Measurements from ENCODE around the gene TAOK1. TPM values are rescaled to one million over a fixed set of nuclear protein-coding genes. Genes with fewer than 3 reads are reported as not detected.

TAOK1 gene
- total and polyA plus RNA-seq, 2 donors (not counting 1 experiment from before 2014, with no cell fraction given) = 9.8 to 80.7 TPM

- Histone ChIP-seq H3K4me2 (replicated peaks; ENCODE audit: low read depth, low read length, poor library complexity, severe bottlenecking) (no peak overlapping the region), H3K27me3 (replicated peaks in 1 of 4; ENCODE audit: control extremely low read depth in 1 of 4, control insufficient read depth in 3 of 4, insufficient read depth in 4 of 4, low read length in 3 of 4) (no peaks in the 10 kb centered on the region), H3K9me3 (ENCODE audit: control extremely low read depth in 1 of 3, control insufficient read depth in 2 of 3, insufficient read depth in 1 of 3, low read length in 2 of 3) (no peaks in the 10 kb centered on the region), H3K79me2 (ENCODE audit: control insufficient read depth, insufficient read depth, low read length) (peaks cover 68% of the 10 kb centered on the region), H3K27ac (ENCODE audit: low read length in 2 of 2) (no peak overlapping the region), H3K36me3 (replicated peaks in 1 of 2; ENCODE audit: control extremely low read depth in 1 of 2, control insufficient read depth in 1 of 2, extremely low read depth in 1 of 2, insufficient read depth in 2 of 2, low read length in 1 of 2) (peaks cover 0 to 38% of the 10 kb centered on the region in 2 experiments), H3K4me3 (ENCODE audit: control extremely low read depth in 1 of 5, extremely low read depth in 1 of 5, insufficient read depth in 1 of 5, low read depth in 2 of 5, low read length in 4 of 5) (no peak overlapping the region), H4K20me1 (ENCODE audit: control insufficient read depth, insufficient read depth, low read length, poor library complexity, severe bottlenecking) (peaks cover 47% of the 10 kb centered on the region), H3K9ac (ENCODE audit: low read length) (no peak overlapping the region), H3K4me1 (ENCODE audit: control insufficient read depth in 2 of 2, insufficient read depth in 2 of 2, low read length in 2 of 2) (peaks cover 28 to 35% of the 10 kb centered on the region in 2 donors), H2AFZ (ENCODE audit: insufficient read depth, low read depth, low read length, poor library complexity, severe bottlenecking) (no peak overlapping the region)
- peak; percentile 4 for DNase-seq
- Mint-ChIP-seq H3K4me1 (peaks cover 45% of the 10 kb centered on the region), H3K27me3 (no peaks in the 10 kb centered on the region), H3K9me3 (ENCODE audit: insufficient read depth) (no peaks in the 10 kb centered on the region), H3K27ac (no peak overlapping the region), H3K4me3 (no peak overlapping the region)
- ChIA-PET CTCF (interaction anchor here (1.8 to 24.3 kb wide), 2 partner anchors 10 to 29 kb away, joined by 10 to 336 read pairs; partner anchors contain the start of gene ANKRD13B), POLR2A (no interaction called here)
- no peak for ATAC-seq (ENCODE audit: low read depth)
- intact Hi-C loops (cut with micrococcal nuclease) = no loop called here
- TF ChIP-seq, protein P1, sequence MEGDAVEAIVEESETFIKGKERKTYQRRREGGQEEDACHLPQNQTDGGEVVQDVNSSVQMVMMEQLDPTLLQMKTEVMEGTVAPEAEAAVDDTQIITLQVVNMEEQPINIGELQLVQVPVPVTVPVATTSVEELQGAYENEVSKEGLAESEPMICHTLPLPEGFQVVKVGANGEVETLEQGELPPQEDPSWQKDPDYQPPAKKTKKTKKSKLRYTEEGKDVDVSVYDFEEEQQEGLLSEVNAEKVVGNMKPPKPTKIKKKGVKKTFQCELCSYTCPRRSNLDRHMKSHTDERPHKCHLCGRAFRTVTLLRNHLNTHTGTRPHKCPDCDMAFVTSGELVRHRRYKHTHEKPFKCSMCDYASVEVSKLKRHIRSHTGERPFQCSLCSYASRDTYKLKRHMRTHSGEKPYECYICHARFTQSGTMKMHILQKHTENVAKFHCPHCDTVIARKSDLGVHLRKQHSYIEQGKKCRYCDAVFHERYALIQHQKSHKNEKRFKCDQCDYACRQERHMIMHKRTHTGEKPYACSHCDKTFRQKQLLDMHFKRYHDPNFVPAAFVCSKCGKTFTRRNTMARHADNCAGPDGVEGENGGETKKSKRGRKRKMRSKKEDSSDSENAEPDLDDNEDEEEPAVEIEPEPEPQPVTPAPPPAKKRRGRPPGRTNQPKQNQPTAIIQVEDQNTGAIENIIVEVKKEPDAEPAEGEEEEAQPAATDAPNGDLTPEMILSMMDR (IDR thresholded peaks at IDR 0.05) = no peak
- TF ChIP-seq EZH2 (IDR thresholded peaks at IDR 0.05; ENCODE audit: borderline replicate concordance, insufficient read depth, low read depth, low read length, poor library complexity, severe bottlenecking) = no peak
- WGBS (ENCODE audit: insufficient coverage) = 97% methylated on average over 11 of the region's 13 CpGs
Observed at GRCh38 chr17:29582772-29583171, 192.6 kb downstream of the TAOK1 start.

DNA sequence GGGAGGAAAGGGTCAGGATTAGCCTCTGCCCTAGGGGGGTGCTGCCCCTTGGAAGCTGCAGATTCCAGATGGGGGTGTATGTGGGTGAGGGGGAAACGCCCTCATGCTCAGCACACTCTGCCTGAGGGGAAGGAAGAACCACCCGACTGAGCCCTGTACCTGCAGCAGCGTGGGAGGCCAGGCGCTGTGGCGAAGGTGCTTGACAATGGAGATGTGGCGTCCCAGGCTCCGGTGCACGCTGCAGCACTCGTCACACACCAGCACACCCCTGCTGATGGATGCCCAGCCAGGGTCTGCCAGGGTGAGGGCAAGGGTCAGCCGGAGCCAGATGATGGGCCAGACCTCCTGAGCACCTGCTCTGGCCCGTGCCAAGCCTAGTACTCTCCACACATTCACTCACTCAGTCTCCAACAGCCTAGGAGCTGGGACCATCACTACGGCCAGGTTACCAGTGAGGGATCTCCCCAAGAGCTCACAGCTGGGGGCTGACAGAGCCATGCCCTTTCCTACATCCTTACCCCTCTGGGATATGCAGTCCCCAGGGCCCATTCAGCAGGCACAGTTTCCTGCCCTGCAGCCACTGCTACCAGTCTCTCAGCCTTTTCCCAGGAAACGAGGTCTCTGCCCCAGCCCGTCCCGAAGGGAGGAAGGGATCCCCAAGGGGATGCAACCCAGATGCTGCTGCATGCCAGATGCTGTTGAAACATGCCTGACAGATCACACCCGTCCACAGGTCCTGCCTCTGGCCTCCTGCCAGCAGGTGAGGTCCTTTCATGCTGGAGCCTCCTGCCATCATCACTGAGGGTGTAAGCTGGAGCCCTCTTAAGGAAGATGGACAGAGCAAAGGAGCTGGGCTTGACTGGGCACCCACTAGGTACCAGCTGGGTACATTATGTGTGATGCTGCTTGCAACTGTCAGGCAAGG is 193.4 kb downstream of the TAOK1 start:
- Histone ChIP-seq H4K20me1 (ENCODE audit: control insufficient read depth, insufficient read depth, low read length, poor library complexity, severe bottlenecking) (peaks cover 56% of the 10 kb centered on the region), H3K4me3 (ENCODE audit: control extremely low read depth in 1 of 5, extremely low read depth in 1 of 5, insufficient read depth in 1 of 5, low read depth in 2 of 5, low read length in 4 of 5) (no peak overlapping the region), H3K4me2 (replicated peaks; ENCODE audit: low read depth, low read length, poor library complexity, severe bottlenecking) (peak overlapping the region; percentile 69), H3K27ac (ENCODE audit: low read length in 2 of 2) (no peak overlapping the region), H3K79me2 (ENCODE audit: control insufficient read depth, insufficient read depth, low read length) (peaks cover 74% of the 10 kb centered on the region), H3K9ac (ENCODE audit: low read length) (no peak overlapping the region), H2AFZ (ENCODE audit: insufficient read depth, low read depth, low read length, poor library complexity, severe bottlenecking) (no peak overlapping the region), H3K36me3 (replicated peaks in 1 of 2; ENCODE audit: control extremely low read depth in 1 of 2, control insufficient read depth in 1 of 2, extremely low read depth in 1 of 2, insufficient read depth in 2 of 2, low read length in 1 of 2) (peaks cover 0 to 31% of the 10 kb centered on the region in 2 experiments), H3K27me3 (replicated peaks in 1 of 4; ENCODE audit: control extremely low read depth in 1 of 4, control insufficient read depth in 3 of 4, insufficient read depth in 4 of 4, low read length in 3 of 4) (no peaks in the 10 kb centered on the region), H3K9me3 (ENCODE audit: control extremely low read depth in 1 of 3, control insufficient read depth in 2 of 3, insufficient read depth in 1 of 3, low read length in 2 of 3) (no peaks in the 10 kb centered on the region), H3K4me1 (ENCODE audit: control insufficient read depth in 2 of 2, insufficient read depth in 2 of 2, low read length in 2 of 2) (peaks cover 35 to 43% of the 10 kb centered on the region in 2 donors)
- 73% methylated on average over 16 of the region's 16 CpGs for WGBS (ENCODE audit: insufficient coverage)
- Mint-ChIP-seq H3K27ac (peak overlapping the region; percentile 71), H3K9me3 (ENCODE audit: insufficient read depth) (no peaks in the 10 kb centered on the region), H3K4me1 (peaks cover 51% of the 10 kb centered on the region), H3K4me3 (peak overlapping the region; percentile 56), H3K27me3 (no peaks in the 10 kb centered on the region)
- CTCF ChIA-PET = interaction anchor here (0.5 to 24.3 kb wide), 4 partner anchors 9 to 28 kb away, joined by 3 to 336 read pairs (median 14); partner anchors contain the start of gene ANKRD13B
- POLR2A ChIA-PET = no interaction called here
- intact Hi-C loops (cut with micrococcal nuclease) = no loop called here
- no peak for ATAC-seq (ENCODE audit: low read depth)
- DNase-seq = no peak
- TF ChIP-seq, protein P1 (IDR thresholded peaks at IDR 0.05) = no peak
- no peak for TF ChIP-seq EZH2 (IDR thresholded peaks at IDR 0.05; ENCODE audit: borderline replicate concordance, insufficient read depth, low read depth, low read length, poor library complexity, severe bottlenecking)

Data from B cell (primary cell).